Measurements from ENCODE around the gene ASIC4. TPM values are rescaled to one million over a fixed set of nuclear protein-coding genes. Genes with fewer than 3 reads are reported as not detected.

The ASIC4 gene
- total and polyA plus RNA-seq, 9 of the 15 experiments (the other 6 are each of a cell fraction or from before 2014, with no cell fraction given): 0.07 to 19.2 (median 4.8) TPM

DNA sequence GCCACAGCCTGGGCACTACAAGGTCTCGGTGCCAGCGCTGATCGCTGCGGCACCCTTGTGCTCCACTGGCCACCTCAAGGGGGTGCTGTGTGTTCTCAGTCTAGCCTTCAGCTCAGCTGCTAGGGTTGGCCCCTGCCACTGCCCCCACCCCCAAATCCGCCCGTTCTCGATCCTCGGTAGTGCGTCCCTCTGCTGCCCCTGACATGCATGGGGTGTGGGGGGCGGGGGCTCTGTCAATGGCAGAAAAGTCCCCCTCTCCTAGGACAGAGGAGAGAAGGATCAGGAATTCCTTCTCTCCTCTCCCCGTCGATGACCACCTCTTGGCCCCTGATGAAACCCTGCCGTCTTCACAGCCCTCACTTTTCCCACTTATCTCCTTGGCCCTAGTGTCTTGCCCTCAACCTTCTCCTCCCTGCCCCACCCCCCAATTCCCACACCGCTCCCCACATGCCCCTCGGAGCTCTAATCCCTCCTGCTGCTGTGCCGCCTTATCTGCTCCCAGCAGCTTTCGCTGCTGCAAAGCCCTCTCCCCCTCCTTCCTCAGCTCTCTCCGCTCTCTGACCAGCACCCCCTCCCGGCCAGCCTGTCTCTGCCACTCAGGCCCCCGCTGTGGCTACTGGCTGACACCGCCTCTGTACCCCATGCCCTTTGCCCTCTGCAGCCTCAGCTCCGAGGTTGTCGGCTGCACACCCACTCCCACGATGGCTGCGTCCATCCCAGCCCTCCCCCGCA, 4.3 kb upstream of the ASIC4 start (continued):
- TF ChIP-seq MAZ (CRISPR knock-in tag; conservative IDR thresholded peaks at IDR 0.05 in 1 of 2, IDR thresholded peaks at IDR 0.05 in 1 of 2) (peak; percentile 95 to 96), ARID2 (IDR thresholded peaks at IDR 0.05) (no peak), GTF2F1 (IDR thresholded peaks at IDR 0.05; ENCODE audit: low read depth, low read length) (0 out of 2 replicates have a peak, but pooled peaks have one; percentile 22), NONO (IDR thresholded peaks at IDR 0.05; ENCODE audit: low read depth in 2 of 2, low read length in 1 of 2) (peak in 1 of 2 experiments; percentile 50; a peak in 1 of 4 replicates), TCF3 (CRISPR knock-in tag; IDR thresholded peaks at IDR 0.05) (peak; percentile 96), XRCC4 (IDR thresholded peaks at IDR 0.05; ENCODE audit: extremely low read depth, insufficient read depth, insufficient read length) (no peak), HDAC8 (tag; IDR thresholded peaks at IDR 0.05) (no peak), IFI16 (CRISPR knock-in tag; IDR thresholded peaks at IDR 0.05) (no peak), BCOR (IDR thresholded peaks at IDR 0.05) (peak; percentile 96), CHD2 (IDR thresholded peaks at IDR 0.05; ENCODE audit: low read depth, low read length) (0 out of 2 replicates have a peak, but pooled peaks have one; percentile 34), NR4A1 (CRISPR knock-in tag; IDR thresholded peaks at IDR 0.05) (no peak), NR4A1 (tag; IDR thresholded peaks at IDR 0.05) (no peak), SMAD4 (CRISPR knock-in tag; conservative IDR thresholded peaks at IDR 0.05) (peak; percentile 72), HNRNPL (IDR thresholded peaks at IDR 0.05; ENCODE audit: low read depth, low read length) (peak; percentile 60; the same call in 1 of the 2 replicates), RBM17 (IDR thresholded peaks at IDR 0.05; ENCODE audit: borderline replicate concordance, low read depth, low read length) (no peak), KDM2B (CRISPR knock-in tag; IDR thresholded peaks at IDR 0.05) (no peak), ELF4 (CRISPR knock-in tag; IDR thresholded peaks at IDR 0.05) (peak; percentile 74; the same call in 1 of the 2 replicates), SIN3A (IDR thresholded peaks at IDR 0.05; ENCODE audit: borderline replicate concordance in 2 of 2, control insufficient read depth in 1 of 2, low read depth in 2 of 2, low read length in 2 of 2) (peak in 1 of 2 experiments; percentile 35; a peak in 1 of 4 replicates), ZSCAN32 (CRISPR knock-in tag; IDR thresholded peaks at IDR 0.05) (no peak), RFX7 (CRISPR knock-in tag; IDR thresholded peaks at IDR 0.05) (no peak), GATAD2A (IDR thresholded peaks at IDR 0.05) (peak; percentile 77)
- TF ChIP-seq, protein P1, sequence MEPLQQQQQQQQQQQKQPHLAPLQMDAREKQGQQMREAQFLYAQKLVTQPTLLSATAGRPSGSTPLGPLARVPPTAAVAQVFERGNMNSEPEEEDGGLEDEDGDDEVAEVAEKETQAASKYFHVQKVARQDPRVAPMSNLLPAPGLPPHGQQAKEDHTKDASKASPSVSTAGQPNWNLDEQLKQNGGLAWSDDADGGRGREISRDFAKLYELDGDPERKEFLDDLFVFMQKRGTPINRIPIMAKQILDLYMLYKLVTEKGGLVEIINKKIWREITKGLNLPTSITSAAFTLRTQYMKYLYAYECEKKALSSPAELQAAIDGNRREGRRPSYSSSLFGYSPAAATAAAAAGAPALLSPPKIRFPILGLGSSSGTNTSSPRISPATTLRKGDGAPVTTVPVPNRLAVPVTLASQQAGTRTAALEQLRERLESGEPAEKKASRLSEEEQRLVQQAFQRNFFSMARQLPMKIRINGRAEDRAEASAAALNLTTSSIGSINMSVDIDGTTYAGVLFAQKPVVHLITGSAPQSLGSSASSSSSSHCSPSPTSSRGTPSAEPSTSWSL (CRISPR knock-in tag; IDR thresholded peaks at IDR 0.05; ENCODE audit: borderline replicate concordance): no peak
- TF ChIP-seq, protein P2, sequence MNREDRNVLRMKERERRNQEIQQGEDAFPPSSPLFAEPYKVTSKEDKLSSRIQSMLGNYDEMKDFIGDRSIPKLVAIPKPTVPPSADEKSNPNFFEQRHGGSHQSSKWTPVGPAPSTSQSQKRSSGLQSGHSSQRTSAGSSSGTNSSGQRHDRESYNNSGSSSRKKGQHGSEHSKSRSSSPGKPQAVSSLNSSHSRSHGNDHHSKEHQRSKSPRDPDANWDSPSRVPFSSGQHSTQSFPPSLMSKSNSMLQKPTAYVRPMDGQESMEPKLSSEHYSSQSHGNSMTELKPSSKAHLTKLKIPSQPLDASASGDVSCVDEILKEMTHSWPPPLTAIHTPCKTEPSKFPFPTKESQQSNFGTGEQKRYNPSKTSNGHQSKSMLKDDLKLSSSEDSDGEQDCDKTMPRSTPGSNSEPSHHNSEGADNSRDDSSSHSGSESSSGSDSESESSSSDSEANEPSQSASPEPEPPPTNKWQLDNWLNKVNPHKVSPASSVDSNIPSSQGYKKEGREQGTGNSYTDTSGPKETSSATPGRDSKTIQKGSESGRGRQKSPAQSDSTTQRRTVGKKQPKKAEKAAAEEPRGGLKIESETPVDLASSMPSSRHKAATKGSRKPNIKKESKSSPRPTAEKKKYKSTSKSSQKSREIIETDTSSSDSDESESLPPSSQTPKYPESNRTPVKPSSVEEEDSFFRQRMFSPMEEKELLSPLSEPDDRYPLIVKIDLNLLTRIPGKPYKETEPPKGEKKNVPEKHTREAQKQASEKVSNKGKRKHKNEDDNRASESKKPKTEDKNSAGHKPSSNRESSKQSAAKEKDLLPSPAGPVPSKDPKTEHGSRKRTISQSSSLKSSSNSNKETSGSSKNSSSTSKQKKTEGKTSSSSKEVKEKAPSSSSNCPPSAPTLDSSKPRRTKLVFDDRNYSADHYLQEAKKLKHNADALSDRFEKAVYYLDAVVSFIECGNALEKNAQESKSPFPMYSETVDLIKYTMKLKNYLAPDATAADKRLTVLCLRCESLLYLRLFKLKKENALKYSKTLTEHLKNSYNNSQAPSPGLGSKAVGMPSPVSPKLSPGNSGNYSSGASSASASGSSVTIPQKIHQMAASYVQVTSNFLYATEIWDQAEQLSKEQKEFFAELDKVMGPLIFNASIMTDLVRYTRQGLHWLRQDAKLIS (CRISPR knock-in tag; IDR thresholded peaks at IDR 0.05): peak; percentile 83
- TF ChIP-seq, protein P3, sequence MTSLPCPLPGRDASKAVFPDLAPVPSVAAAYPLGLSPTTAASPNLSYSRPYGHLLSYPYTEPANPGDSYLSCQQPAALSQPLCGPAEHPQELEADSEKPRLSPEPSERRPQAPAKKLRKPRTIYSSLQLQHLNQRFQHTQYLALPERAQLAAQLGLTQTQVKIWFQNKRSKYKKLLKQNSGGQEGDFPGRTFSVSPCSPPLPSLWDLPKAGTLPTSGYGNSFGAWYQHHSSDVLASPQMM (CRISPR knock-in tag; IDR thresholded peaks at IDR 0.05): no peak

Measured in K562 (cell line).